ENCODE data around the gene MAGIX.
A peak's percentile ranks its signal among the peaks of the same experiment; 100 is the strongest.

Gene MAGIX

GRCh38 chrX:49183701-49184281 is 21.2 kb downstream of the MAGIX start:
- DNase-seq (ENCODE audit: low read depth in 2 of 2): no peak

DNA sequence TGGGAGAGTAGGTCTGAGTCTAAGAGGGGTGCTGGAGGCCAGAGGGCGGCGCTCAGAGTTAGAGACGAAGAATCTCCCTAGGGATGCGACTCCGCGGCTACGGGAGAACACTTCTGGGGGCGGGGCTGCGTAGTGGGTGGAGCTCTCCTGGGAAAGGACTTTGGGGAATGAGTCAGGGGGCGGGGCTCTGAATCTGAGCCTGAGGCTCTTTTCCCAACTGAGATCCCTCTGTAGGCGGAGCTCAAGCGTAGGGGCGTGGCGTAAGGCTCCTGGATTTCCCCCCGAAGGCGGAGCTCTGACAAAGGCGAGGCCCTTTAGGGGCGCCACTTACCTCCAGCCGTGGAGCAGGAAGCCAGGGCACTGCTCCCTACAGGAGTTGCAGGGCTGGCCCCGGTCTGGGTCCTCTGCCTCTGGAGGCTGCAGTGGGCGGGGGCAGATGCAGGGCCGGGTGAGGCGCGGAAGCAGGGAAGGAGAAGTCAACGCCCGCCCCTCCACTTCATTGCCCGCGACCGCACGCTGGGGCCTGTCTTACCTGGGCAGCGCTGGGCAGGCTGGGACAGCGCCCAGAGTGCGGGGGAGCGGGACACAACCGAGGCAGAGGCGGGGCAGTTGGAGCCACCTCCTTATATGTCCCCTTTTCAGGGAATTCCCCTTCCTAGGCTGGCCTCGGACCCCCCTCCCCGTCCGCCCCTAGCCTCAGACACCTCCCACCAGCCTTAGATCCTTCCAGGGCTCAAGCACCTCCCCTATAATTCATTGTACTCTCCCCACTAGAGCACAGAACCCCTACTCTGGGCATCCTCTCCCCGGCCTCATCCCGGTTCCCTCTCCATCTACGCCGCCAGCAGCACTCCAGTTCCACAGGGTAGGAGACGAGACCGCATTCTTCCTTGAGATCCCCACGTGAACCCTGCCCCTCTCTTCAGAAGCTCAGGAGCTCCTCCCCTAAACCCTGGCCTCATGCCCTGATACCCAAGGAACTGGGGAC is 22.0 kb downstream of the MAGIX start:
- DNase-seq (ENCODE audit: low read depth in 2 of 2): peak in 1 of 2 donors; percentile 28

- DNase-seq (ENCODE audit: low read depth in 2 of 2): peak in 1 of 2 donors; percentile 69
Observed at GRCh38 chrX:49186125-49187027, 23.8 kb downstream of the MAGIX start, which contains the start of gene PRICKLE3. TSS of gene PRICKLE3 (minus strand) at chrX:49186373. CDS start at chrX:49186297, 76 bp downstream.

DNA sequence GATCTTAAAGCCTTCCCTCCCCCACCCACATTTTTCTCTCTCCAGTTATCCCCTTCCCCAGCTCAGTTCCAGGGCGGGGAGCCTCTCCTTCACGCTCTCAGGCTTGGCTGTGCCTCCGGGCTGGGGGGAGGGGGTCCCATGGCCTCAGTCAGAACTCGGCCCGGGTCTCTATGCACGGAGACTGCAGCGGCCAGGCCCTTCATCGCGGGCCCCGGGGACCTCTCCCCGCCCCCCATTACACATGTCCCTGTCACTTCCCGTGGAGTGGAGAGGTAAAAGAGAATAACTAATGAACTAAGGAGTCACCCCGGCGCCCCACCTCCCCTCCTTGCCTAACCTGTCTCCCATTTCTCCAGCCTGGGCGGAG is 24.5 kb downstream of the MAGIX start:
- no peak for DNase-seq (ENCODE audit: low read depth in 2 of 2)

- DNase-seq (ENCODE audit: low read depth in 2 of 2): no peak
Observed at GRCh38 chrX:49187526-49187925, 25.0 kb downstream of the MAGIX start.

- DNase-seq (ENCODE audit: low read depth in 2 of 2): no peak
Observed at GRCh38 chrX:49188468-49189076, 26.0 kb downstream of the MAGIX start.

- no peak for DNase-seq (ENCODE audit: low read depth in 2 of 2)
Observed at GRCh38 chrX:49189606-49190005, 27.0 kb downstream of the MAGIX start.

DNA sequence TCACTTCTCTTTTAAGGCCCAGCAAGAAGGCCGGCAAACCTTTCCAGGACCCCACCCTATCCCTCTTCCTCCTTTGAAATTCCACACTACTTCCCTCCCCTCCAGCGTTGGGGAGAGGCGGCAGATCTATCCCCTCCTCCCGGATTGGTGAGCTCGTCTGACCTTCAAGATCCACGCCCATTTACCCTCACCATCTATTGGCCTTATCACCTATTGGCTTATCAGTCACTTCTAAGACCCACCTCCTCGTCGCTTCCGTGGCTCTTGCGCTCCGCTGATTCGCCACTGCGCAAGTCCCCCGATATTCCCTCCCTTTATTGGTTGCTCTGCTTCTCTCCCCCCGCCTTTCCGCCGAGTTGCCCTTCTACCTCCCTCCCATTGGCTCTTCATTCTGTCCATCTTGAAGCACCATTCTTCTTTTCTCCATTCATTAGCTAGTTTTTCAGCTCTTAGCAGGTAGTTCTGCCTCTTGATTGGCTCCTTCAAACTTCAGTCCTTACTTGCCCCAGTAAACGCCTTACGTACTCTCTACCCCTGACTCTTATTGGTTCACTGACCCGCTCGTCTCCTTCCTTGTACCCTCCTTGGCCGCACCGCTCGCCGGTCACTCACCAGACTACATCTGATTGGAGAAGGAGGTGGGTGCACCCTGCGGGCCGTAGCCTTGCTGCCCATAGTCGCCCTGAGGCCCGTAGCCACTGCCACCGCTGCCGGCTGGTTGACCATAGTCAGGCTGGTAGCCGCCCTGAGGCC is 28.4 kb downstream of the MAGIX start:
- peak; percentile 75 to 80 for DNase-seq (ENCODE audit: low read depth in 2 of 2)

DNA sequence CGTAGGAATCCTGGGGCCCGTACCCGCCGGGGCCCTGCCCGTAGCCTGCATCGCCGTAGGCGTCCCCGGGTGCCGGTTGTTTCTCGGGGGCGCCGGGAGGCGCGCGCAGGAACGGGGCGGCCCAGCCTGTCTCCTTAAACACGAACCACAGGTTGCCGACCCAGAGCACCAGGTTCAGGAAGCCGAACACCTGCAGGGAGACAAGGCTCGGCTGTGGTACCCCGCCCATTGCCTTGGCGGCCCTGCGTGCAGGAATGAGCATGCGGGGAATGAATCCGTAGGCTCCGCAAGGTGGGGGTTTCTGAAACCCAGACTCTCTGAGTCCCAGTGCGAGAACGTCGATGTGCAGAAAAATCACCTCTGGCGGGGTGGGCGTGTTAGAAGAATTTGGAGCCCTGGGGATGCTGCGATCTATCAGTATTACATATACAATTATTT is 29.0 kb downstream of the MAGIX start:
- DNase-seq (ENCODE audit: low read depth in 2 of 2): no peak

DNA sequence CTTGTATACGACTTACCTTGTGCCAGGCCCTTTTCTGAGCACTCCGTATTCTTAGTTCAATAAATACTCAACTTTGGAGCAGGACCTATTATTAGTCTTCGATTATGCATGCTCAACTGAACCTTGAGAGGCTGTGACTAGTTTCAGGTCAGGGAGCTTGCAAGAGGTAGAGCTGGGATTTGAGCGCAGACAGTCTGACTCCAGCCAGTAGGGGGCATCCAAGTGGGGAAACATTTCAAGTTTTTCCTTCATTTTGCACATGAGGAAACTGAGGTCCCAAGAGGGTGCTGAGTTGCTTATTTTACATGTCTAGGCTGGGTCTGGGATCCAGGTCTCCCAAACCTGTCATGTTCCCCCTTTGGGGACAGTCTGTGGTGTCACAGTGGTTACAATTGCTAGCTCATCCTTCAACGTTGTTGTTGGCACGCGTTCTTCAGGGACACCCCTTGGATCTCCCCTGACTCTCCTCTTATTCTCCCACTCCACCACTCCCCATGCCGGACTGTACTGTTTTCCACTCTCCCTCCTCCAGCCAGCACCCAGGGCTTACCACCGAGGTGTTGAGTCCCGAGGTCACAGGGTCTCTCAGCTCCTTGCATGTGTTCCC is 30.3 kb downstream of the MAGIX start:
- no peak for DNase-seq (ENCODE audit: low read depth in 2 of 2)

DNA sequence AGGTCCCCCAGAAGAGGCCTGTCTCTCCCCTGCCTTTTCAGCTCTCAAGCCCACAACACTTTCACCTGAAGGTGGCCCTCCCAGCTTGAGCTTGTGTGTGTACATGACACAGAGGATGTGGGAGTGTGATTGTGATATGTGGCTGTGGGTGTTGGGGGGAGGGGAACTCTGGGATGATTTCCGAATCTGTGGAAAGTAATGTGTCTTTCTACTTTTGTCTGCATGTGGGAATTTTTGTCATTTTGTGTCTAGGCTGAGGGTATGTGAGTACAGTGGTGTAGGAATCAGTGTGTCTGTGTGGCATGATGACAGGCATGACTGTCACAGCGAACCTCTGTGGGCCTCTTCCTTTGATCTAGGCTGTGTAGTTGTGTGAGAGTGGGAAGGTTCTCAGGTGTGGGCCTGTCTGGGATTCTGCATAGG is 31.0 kb downstream of the MAGIX start:
- no peak for DNase-seq (ENCODE audit: low read depth in 2 of 2)

DNA sequence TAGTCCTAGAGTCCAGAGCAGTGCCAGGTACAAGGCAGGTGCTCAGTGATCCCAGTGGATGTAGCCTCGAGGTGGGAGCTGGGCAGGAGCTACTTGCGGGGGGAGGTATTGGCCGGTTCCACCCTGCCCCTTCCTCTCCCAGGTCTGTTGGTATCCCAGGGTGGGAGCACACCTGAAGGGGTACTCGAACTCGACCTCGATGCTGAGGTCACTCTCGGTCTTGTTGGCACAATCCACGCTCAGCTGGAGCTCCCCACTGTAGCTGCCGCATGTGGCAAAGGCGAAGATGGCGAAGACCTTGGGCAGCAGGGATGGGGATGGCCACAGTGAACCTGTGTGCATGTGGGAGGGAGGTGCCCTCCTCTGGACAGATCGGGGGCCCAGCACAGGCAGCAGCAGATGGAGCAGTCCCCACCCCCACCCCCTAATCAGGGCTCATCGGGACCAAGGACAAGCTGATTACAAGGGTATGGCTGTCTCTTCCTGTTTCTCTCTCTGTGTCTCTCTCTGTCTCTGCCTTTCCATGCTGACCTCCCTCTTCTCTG is 35.1 kb downstream of the MAGIX start:
- DNase-seq (ENCODE audit: low read depth in 2 of 2): no peak

DNA sequence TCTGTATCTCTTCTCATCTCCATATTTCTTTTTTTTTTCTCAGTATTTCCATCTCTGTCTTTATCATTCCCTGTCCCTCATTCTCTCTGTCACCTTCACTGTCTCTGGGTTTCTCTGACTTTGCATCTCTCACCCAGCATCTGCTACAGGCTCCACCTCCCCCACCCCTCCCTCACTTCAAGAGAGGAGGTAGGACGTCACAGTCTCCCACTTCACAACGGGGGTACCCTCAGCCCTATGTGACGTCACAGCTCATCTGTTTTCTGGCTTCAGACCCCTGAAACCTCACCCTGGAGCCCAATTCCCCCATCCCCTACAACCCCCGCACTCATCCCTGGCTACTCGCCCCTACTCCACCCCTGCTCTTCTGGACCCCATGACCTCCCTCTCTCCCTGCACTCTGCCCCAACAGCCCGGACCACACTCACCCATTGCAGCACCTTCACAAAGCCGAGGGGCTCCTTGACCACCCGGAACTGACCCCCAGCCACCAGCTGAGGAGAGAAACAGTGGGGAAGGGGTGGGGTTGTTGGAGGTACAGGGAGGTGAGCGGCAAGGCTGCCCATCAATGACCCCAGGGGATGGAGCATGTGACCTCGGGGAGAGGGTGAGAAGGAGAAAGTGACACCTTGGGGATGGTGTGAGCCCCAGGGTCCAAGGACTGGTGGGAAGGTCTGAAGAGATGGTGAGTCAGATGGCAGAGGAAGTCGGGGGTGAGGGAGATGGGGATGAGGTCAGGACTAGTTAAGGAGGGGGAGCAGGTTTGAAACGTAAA is 36.2 kb downstream of the MAGIX start:
- no peak for DNase-seq (ENCODE audit: low read depth in 2 of 2)

- DNase-seq (ENCODE audit: low read depth in 2 of 2): no peak
Observed at GRCh38 chrX:49199315-49199595, 36.7 kb downstream of the MAGIX start.

DNA sequence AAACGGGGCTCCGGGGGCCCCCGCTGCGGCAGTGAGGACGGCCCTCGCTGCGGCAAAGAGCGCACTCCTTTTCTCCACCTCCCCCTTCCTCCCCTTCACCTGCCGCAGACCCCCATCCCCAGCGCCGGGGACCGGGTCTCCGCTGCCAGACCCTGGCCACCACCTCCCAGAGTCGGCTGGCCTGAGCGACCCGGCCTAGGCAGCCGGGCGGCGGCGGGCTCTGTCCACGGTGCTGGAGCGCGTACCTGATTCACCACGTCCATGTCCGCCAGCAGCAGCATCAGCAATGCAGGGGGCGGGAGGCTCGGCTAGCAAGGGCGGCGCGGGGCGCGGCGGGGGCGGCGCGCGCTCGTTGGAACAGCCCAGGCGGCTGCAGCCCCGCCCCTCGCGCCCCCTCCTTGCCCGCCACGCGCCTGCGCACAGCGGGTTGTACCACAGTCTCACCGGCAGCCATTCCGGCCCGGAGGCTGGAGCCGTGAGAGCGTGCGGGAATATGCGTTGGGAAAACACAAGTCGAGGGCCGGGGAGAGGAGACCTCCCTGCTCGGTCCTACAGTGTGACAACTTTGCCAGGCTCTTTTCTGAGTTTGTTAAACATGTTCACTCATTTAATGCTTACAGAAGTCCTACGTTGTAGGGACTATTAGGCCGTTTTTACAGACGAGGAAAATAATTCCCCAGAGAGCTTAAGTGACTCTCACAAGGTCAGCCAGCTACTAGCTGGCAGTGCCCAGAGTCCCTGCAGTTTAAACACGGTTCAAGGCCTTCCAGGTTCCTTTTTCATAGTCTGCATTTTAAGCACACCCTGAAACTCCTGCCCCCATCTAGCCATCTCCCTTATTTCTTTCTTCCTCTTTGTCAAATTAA is 37.6 kb downstream of the MAGIX start, which contains the start of gene SYP:
TSS of gene SYP (minus strand) at position 288 of the 866 bp plus-strand sequence. CDS start at position 281, 7 bp downstream.
- peak; percentile 77 to 78 for DNase-seq (ENCODE audit: low read depth in 2 of 2)

- DNase-seq (ENCODE audit: low read depth in 2 of 2): no peak
Observed at GRCh38 chrX:49202022-49202421, 39.5 kb downstream of the MAGIX start.

GRCh38 chrX:49203536-49203935 is 41.0 kb downstream of the MAGIX start:
- no peak for DNase-seq (ENCODE audit: low read depth in 2 of 2)

GRCh38 chrX:49204017-49204416 is 41.5 kb downstream of the MAGIX start:
- DNase-seq (ENCODE audit: low read depth in 2 of 2): no peak

All from stimulated activated CD4-positive, alpha-beta T cell treated with anti-CD3 and anti-CD28 coated beads, Interleukin-15, amount 100 ng/mL, for 48 hours (primary cell).